HS-5 (cell line): ENCODE data around the gene MCRS1.
A peak's percentile ranks its signal among the peaks of the same experiment; 100 is the strongest.
"Not testable (repeated sequence)": the region's sequence is repeated elsewhere in the genome, so short reads cannot be mapped to it uniquely, and the experiment has no call there.

Experiments
- DNase-seq: peaks from one replicate; pipeline ENCODE4 v3.0.0-alpha.2; 2012; ENCODE audit warnings: low read depth

MCRS1 gene

DNA sequence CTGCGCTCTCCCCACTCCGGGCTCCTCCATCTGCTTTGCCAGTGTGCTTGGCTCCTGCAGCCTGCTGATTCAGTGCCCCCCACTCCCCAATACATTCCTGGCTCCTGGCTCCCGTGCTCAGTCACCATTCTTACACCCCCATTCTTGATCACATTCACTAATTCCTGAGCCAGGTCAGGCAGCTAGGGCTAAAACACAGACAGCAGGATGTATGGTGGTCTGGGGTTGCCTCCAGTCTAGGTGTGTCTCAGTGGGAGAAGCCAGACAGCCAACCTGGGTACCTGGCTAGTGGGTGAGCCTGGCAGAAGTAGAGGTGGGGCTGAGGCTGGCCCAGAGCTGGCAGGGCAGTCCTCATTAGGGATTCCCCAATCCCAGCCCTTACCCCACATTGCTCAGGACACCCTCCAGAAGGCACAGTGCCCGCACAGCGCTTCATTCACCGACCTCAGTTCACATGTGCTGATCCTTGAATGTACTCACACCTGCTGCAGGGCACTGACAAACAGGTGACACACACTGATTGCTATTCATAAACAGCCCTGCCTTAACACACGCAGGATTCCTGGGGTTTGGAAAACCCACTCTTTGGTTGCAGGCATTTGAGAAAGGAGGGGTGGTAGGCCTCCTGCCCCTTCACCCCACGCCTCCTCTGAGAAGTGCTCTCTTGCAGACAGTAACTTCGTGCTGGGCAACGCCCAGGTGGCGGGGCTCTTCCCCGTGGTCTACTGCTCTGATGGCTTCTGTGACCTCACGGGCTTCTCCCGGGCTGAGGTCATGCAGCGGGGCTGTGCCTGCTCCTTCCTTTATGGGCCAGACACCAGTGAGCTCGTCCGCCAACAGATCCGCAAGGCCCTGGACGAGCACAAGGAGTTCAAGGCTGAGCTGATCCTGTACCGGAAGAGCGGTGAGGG lies 27.5 kb downstream of the MCRS1 start:
- DNase-seq: no peak

DNA sequence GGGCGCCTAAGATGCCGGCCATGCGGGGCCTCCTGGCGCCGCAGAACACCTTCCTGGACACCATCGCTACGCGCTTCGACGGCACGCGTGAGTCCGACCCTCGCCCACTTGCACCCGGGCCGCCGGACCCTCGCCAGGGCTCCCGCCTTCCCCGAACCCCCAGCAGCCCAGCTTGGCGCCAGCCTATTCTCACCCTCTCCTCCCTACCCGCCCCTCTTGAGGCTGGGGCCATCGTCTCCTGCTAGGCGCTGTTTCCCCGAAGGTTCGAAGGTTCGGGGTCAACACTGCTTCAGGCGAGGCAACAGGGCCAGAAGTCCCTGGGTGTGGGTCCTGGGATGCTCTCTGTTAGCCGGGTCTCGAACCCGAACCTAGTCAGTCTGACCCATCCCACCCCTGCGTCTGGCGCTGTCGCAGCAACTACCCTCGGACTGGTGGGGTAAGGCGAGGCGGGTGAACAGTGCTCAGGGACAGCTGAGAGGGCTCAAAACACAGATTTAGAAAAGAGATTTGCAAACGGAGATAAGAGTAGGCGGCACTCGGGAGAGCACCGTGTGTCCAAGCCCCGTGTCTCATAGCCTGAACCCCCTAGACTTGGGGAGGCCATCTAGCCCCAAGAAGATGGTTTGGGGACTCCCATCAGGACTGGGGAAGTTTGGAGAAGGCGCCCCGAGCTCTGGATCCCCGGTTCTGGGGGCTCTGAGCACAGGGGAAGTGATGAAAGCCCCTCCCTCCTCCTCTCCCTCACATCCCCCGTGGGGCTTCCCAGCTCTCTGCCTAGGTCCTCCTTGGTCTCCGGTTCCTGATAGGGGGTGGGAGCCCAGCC lies 28.3 kb downstream of the MCRS1 start:
- DNase-seq: no peak

GRCh38 chr12:49538510-49539403 lies 29.2 kb downstream of the MCRS1 start, which contains the start of gene KCNH3:
Gene KCNH3, plus strand, starts transcription at chr12:49539030. Its CDS starts 387 bp downstream, at chr12:49539417.
- DNase-seq: peak; percentile 25

DNA sequence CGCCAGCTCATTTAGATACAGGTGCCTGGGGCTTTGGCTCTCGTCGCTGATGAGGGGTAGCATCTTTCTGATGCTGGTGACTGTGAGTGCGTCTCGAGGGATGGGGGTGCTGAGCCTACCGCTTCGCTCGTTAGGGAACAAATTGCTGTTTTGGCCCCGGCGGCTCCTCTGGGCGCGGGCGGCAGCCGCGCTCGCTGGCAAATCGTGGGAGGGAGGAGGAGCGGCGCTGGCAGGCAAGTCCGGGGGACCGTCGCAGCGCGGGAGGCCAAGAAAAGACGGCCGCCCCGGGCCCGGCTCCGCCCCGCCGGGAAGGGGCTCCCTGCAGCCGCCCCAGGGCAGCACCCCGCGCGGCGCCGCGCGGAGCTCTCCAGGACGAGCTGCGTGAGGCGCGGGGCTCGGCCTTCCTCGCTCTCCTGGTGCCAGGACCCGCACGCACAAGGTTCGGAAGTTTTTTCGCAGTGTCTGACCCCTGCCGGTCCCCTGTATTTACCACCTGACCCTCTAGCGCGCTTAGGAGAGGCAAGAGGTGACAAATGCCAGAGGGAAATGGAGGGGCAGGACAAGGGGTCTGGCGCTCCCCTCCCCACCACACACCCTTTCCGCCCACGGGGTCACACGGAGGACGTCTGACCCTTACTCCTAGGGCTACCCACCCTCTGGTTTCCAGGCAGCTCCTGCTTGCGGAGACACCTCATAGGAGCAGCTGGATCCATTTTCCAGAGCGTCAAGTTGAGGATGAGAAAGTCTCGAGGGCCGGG lies 30.0 kb downstream of the MCRS1 start:
- no peak for DNase-seq

GRCh38 chr12:49537231-49537751 lies 30.7 kb downstream of the MCRS1 start:
- DNase-seq: no peak

- no peak for DNase-seq
Measured at GRCh38 chr12:49536526-49537071, 31.3 kb downstream of the MCRS1 start.

GRCh38 chr12:49535921-49536525 lies 31.9 kb downstream of the MCRS1 start:
- DNase-seq: no peak

- no peak for DNase-seq
Measured at GRCh38 chr12:49534731-49535278, 33.1 kb downstream of the MCRS1 start.

DNA sequence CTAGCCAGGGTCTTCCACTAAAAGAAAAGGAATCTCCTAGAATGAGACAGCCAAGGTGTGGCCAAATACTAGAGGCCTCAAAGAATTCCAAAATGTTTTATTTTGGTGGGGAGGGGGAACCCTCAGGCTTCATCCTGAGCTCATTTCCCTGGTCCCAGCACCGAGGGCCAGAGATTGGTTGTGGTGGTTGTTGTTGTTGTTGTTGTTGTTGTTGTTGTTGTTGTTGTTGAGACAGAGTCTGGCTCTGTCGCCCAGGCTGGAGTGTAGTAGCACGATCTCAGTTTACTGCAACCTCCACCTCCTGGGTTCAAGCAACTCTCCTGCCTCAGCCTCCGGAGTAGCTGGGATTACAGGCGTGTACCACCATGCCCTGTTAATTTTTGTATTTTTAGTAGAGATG lies 33.8 kb downstream of the MCRS1 start:
- DNase-seq: not testable (repeated sequence)

DNA sequence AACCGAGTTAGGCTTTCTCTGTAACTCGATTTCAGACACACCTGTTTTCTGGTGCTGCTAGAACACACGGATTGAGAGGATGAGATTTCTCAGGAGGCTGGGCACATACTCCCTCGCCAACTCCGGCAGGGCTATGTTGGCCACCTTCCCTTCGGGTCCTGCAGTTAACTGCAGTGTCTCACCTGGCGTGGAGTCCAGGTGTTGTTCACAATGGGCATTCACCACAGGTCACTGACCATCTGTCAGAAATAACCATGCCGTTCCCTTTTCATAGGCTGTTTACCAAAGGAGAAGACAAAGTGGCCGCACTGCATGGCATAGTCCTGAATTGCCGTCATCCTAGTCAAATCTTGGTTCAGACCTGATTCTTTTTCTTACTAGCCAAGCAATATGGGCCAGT lies 34.6 kb downstream of the MCRS1 start:
- DNase-seq: no peak

GRCh38 chr12:49531745-49532144 lies 36.2 kb downstream of the MCRS1 start:
- no peak for DNase-seq

DNA sequence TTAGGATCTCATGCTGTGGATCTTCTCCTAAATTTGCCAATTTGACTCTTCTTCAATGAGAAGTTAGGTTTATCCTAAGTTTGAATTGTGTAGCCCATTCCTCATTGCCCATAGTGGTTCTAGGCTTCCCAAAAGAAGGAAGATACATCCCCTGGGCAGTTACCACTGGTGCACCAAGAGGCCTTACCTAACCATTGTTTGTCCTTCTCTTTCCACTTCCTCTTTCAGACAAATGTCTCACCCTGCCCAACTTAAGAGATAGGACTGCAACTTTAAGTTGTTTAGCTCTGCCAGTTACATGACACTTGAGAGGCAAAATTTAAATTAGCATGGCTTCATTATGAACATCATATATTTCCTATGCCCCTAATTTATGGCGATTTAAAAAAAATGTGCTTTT lies 38.5 kb downstream of the MCRS1 start:
- no peak for DNase-seq

GRCh38 chr12:49527361-49528130 lies 40.4 kb downstream of the MCRS1 start:
- no peak for DNase-seq

GRCh38 chr12:49525942-49526341 lies 42.0 kb downstream of the MCRS1 start:
- DNase-seq: no peak

DNA sequence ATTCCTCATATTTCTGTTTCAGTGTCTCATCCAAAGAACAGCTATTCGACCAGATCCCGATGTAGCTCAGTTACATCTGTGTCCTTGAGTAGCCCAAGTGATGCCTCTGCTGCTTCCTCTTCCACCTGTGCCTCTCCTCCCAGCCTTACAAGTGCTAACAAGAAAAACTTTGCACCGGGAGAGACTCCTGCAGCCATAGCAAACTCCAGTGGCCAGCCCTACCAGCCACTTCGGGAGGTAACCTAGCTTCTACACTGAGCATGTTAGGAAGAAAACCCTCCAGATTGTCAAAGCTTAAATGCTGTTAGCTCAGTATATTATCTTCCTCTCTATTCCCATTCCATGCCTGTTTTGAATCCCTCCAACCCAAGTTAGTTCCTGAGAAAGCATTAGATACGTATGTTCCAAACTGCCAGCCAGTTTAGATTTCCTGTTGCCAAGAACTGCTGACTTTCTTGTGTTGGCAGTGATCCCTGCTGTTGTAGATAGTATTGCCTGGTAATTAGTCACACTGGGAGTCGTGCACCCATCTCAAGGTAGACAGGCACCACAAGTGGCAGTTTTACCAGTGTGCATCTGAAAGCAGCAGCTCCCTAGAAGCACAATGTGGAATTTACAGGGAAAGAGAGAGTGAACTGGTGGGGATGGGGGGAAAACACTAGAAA lies 43.1 kb downstream of the MCRS1 start:
- DNase-seq: no peak

GRCh38 chr12:49521389-49521788 lies 46.6 kb downstream of the MCRS1 start:
- DNase-seq: no peak

- no peak for DNase-seq
Measured at GRCh38 chr12:49519574-49519936, 48.4 kb downstream of the MCRS1 start.

DNA sequence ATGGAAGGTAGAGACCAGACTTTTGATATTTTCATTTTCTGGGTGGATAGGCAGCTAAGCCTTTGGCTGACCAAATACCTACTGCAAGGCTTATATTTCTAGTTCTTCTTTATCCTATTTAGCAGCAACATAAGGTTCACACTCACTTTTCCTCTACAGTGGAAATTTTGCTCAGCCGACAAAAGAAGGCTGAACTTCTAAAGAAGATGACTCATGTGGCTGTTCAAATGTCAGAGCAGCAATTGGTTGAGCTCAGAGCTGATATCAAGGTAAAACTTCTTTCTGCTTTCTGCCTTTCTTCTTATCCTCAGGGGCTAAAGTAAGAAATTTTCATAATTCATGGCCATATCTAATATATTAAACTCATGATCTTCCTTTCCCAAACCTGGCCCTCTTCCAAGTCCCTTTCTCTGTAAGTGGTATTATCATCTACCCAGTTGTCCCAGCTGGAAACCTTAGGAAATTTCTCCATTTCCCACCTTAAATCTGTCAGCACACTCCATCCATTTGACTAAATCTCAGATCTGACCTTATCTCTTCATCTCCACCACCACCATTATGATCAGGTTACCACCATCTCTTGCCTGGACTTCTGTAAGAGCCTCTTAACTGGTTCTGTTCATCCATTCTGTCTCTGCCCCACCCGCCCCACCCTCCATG lies 48.9 kb downstream of the MCRS1 start:
- no peak for DNase-seq
